CD4-positive, alpha-beta T cell treated with Interleukin-15 for 4 hours (primary cell): Measurements from ENCODE around the gene SLC22A17.

Experiments used
- DNase-seq: peaks from one replicate; pipeline ENCODE4 v3.0.0-alpha.2; 2020; ENCODE audit warnings: low spot score

The SLC22A17 gene

DNA sequence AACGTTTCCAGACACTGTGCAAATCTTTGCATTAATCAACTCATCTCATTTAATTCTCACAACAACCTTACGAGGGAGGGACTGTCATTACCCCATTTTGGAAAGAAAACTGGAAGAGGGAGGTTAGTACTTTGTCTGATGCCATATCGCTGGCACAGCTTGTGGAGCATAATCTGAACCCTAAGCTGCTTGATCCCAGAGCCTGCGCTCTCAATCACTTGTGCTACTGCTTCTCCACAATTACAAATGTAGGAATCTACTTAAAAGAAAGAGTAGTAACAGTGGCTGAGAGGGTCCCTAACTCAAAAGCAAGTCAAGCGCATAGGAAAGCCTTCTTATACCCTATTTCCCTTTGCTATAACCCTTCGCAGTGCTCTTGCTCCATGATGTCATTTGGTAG lies 9.1 kb upstream of the SLC22A17 start:
- no peak for DNase-seq

GRCh38 chr14:23361320-23361719 lies 8.6 kb upstream of the SLC22A17 start:
- no peak for DNase-seq

- no peak for DNase-seq
Observed at GRCh38 chr14:23360496-23360895, 7.8 kb upstream of the SLC22A17 start.

GRCh38 chr14:23359722-23360447 lies 7.2 kb upstream of the SLC22A17 start:
- DNase-seq, result no peak

GRCh38 chr14:23359167-23359626 lies 6.5 kb upstream of the SLC22A17 start:
- no peak for DNase-seq

DNA sequence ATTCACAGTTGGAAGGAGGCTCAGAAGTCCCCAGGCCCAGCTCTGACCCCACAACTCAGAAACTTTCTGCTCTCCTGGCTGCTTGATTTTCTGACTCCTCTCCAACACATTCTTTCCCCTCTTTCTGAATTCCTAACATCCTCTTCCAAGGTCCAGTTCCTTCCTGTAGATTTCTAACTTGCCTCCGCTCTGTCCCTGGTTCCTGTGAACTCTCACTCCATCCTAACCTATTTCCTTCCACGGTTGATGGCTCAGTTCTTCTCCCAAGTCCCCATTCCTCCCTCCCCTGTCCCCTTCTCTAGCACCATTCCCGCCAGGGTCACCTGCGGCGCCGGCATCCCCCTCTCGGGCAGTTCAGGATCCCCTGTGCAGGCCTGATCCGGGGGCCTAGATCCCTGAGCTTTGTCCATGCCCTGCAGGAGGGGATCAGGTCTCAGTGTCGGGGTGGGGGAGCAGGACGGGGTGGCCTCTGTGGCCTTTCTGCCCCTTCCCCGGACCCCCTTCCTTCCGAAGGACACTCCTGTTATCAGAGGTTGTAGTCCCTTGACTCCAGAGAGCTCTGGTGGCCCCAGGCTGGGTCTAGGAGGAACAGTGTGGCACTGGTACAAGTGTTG lies 6.0 kb upstream of the SLC22A17 start:
- DNase-seq, result no peak

DNA sequence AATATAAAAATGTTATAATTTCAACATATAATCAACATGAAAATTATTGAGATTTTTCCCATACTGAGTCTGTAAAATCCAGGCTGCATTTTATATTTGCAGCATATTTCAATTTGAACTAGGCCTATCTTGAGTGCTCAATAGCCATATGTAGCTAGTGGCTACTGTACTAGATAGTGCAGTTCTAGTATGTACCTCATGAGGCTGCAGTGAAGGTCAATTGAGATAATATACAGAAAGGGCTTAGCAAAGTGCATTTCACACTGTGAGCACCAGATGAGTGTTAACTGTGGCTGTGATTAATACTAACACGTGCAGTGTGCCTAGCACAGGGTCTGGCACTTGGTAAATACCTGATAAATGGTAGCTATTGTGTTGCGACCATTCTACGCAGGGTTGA lies 5.4 kb upstream of the SLC22A17 start:
- DNase-seq, result no peak

DNA sequence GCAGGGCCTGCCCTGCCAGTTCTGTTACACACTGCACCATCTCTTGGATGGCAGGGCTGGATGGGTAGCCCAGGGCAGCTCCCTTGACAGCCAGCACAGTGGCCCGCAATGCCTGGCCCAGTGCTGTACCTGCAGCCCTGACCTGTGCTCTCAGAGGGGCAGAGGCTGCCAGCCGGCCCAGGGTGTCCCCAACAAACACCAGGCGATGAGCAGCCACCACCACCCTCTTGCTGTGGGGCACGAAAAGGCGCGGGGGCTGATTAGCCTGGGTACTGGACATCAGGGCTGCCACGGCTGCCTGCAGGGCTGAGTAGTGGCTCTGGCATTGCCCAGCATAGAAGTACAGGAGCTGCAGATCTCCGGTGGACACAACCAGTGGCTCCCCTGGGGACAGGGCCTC lies 4.6 kb upstream of the SLC22A17 start:
- DNase-seq, result no peak

- DNase-seq, result no peak
Observed at GRCh38 chr14:23356662-23357061, 4.0 kb upstream of the SLC22A17 start.

- DNase-seq, result no peak
Observed at GRCh38 chr14:23355871-23356435, 3.3 kb upstream of the SLC22A17 start.

DNA sequence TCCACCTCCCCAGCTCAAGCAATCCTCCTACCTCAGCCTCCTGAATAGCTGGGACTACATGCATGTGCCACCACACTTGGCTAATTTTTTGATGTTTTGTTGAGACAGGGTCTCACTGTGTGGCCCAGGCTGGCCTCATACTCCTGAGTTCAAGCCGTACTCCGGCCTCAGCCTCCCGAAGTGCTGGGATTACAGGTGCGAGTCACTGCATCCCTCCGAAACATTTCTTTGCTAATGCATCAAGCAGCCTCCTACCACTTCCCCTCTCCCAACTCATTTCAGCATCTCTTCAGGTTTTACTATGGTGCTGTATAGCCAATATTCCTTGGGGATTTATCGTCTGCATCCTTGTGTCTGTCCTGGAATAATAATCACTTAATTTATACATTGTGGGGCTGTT lies 2.3 kb upstream of the SLC22A17 start:
- no peak for DNase-seq

DNA sequence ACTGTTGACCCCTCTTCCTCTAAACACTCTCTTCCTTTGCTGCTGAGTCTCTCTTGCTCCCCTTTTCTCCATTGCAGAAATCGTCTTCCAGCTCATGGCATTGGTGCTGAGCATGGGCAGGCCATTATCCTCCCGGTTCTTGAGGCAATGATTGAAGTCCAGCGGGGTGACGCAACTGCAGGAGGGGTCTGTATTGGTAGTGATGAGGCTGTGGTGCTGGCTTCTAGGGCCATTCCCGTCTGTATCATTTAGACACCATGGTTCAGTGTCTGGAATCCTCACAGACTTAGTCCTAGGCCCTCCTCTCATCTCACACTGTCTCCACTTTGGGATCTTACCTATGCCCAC lies 720 bp upstream of the SLC22A17 start:
- no peak for DNase-seq

DNA sequence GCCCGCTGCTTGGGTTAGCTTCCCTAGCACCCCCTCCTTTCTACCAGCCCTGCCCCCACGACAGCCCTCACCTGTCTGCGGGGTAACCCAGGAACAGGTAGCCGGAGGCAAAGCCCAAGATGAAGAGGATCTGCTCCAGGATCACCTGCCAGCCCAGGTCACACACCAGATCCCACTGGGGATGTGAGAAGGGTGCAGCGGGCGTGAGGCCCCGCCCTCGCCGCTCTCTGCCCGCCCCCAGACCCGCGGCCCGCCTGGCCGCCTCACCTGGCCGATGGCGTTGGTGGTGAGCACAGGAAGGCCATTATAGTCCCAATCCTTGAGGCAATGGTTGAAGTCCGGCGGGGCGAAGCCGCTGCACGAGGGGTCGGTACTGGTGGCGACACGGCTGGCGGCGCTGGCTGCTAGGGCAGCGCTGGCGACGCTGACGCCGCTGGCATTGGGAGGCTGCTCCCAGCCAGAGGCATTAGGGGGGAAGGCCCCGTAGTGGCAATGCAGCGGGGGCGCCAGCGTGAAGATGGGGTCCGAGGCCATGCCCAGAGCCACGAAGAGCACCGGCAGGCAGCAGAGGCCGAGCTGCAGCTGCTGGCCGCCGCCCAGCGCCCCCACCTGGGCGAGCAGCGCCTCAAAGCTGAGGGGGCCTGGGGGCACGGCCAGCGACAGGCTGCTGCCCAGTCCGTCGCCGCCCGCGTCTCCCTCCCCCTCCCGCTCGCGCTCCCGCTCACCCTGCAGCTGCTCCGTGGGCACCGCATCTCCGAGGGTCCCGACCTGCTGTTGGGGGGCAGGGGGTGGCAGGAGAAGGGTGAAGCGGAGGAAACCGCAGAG lies 794 bp downstream of the SLC22A17 start:
- no peak for DNase-seq

GRCh38 chr14:23349156-23349845 lies 3.4 kb downstream of the SLC22A17 start:
- DNase-seq, result no peak

- no peak for DNase-seq
Observed at GRCh38 chr14:23348297-23348655, 4.4 kb downstream of the SLC22A17 start.

DNA sequence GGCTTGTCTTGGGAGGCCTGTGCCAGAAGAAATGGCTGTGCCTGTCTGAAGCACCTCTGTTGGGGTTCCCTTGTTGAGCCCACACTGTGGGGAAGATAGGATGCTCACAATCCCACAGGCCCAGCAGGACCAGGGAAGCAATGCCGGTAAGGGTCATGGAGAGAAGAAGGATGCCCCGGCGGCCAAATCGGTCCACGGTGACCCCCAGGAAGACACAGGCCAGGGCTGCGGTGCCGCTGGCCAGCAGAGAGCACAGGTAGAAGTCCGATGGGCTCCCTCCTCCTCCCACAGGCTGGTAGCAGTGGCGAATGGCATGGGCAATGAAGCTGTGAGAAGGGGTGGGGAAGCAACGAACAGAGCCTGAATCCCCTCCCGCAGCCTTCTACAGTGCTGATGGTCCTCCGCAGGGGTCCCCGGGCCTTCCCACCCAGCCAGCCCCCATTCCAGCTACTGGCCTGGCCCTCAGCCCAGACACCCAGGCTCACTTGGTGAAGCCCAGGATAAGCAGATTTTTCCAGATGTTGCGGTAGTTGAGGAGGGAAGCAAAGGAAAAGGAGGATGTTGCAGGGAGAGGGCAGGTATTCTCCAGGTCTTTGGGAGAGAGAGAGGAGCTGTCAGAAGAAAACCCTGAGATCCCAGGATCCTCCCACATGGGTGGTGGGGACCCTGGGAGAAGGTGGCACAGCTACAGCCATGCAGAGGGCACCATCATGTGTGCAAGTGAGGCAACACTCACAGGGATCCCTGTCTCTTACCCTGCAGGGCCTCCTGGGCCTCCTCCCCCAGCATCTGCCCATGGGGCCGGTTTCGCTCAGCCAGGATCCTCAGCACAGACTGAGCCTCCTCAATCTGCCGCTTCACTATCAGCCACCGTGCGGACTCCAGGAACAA lies 5.0 kb downstream of the SLC22A17 start:
- DNase-seq, result no peak

GRCh38 chr14:23346693-23347405 lies 5.8 kb downstream of the SLC22A17 start:
- DNase-seq, result no peak

DNA sequence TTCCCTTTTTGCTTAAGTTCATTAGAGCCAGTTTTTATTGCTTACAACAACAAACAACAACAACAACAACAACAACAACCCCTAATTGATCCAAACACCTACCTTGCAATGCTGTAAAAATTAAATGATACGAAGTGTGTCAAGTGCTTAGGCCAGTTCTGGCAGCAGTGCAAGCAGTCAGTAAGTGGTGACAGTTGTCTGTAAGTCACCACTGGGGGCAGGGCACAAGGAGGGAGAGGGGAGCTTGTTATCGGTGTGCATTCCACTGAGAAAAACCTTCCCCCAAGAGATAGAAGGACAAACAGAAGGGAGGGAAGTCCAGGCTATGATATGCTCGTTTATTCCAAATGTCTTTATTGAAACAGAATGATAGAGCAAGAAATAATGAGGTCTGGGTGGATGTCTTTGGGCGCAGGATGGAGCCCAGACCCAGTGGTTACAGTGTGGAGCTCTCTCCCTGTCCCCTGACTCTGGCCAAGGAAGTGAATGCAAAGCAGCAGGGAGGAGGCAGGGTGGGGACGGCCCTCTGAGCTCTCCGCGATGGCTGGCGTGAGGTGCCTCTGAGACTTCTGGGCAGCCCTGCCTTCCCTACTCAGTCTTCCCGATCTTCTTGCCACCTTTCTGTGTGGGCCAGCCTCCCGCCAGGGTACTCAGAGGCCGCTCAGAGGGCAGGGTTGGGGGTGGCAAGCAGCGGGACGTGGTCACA lies 6.5 kb downstream of the SLC22A17 start:
- no peak for DNase-seq

- no peak for DNase-seq
Observed at GRCh38 chr14:23344481-23344880, 8.2 kb downstream of the SLC22A17 start.
